ENCODE results near the gene SLC5A1.
"Not testable (repeated sequence)": the region's sequence is repeated elsewhere in the genome, so short reads cannot be mapped to it uniquely, and the experiment has no call there.

- not testable (repeated sequence) for TF ChIP-seq ARNTL (CRISPR knock-in tag; IDR thresholded peaks at IDR 0.05; ENCODE audit: borderline replicate concordance, low read depth); TSHZ2 (CRISPR knock-in tag; IDR thresholded peaks at IDR 0.05); ZFP3 (CRISPR knock-in tag; IDR thresholded peaks at IDR 0.05); CSDC2 (CRISPR knock-in tag; IDR thresholded peaks at IDR 0.05); PATZ1 (CRISPR knock-in tag; IDR thresholded peaks at IDR 0.05; ENCODE audit: borderline replicate concordance); ZNF70 (CRISPR knock-in tag; IDR thresholded peaks at IDR 0.05); ZNF565 (CRISPR knock-in tag; conservative IDR thresholded peaks at IDR 0.05; ENCODE audit: low read depth); BACH2 (CRISPR knock-in tag; IDR thresholded peaks at IDR 0.05; ENCODE audit: borderline replicate concordance); ZC3H10 (CRISPR knock-in tag; IDR thresholded peaks at IDR 0.05); CREB5 (CRISPR knock-in tag; IDR thresholded peaks at IDR 0.05; ENCODE audit: low read depth); RARB (CRISPR knock-in tag; IDR thresholded peaks at IDR 0.05)
Measured at GRCh38 chr22:32138576-32138975, 95.5 kb downstream of the SLC5A1 start.
